NCI-H446 treated with DMSO at 0.1 percent for 48 hours (cell line): ENCODE results near the gene CERK.

ENCODE experiments used
- DNase-seq: peaks from one replicate; lab custom pipeline; 2025; lab: John Stamatoyannopoulos, UW

The CERK gene

GRCh38 chr22:46677323-46678002 is 60.6 kb downstream of the CERK start:
- no peak for DNase-seq

GRCh38 chr22:46676881-46677280 is 61.2 kb downstream of the CERK start:
- no peak for DNase-seq

- DNase-seq, result no peak
These were observed 61.6 kb downstream of the CERK start for GRCh38 chr22:46676479-46676878.

GRCh38 chr22:46675938-46676337 is 62.1 kb downstream of the CERK start:
- no peak for DNase-seq

- no peak for DNase-seq
These were observed 62.6 kb downstream of the CERK start for GRCh38 chr22:46675479-46675878.

- DNase-seq, result no peak
These were observed 63.1 kb downstream of the CERK start for GRCh38 chr22:46674906-46675305.

- no peak for DNase-seq
These were observed 63.7 kb downstream of the CERK start for GRCh38 chr22:46674367-46674781.

GRCh38 chr22:46673662-46674236 is 64.3 kb downstream of the CERK start:
- DNase-seq, result no peak

GRCh38 chr22:46673205-46673604 is 64.8 kb downstream of the CERK start:
- no peak for DNase-seq

GRCh38 chr22:46672731-46673130 is 65.3 kb downstream of the CERK start:
- DNase-seq, result no peak

GRCh38 chr22:46671824-46672432 is 66.1 kb downstream of the CERK start:
- no peak for DNase-seq

- DNase-seq, result no peak
These were observed 68.9 kb downstream of the CERK start for GRCh38 chr22:46669201-46669600.

GRCh38 chr22:46668116-46668515 is 69.9 kb downstream of the CERK start:
- DNase-seq, result no peak

- DNase-seq, result no peak
These were observed 70.8 kb downstream of the CERK start for GRCh38 chr22:46667245-46667623.

- no peak for DNase-seq
These were observed 71.3 kb downstream of the CERK start for GRCh38 chr22:46666577-46667244.

GRCh38 chr22:46665751-46666280 is 72.2 kb downstream of the CERK start:
- DNase-seq, result no peak

- DNase-seq, result no peak
These were observed 72.8 kb downstream of the CERK start for GRCh38 chr22:46665151-46665695.

GRCh38 chr22:46664301-46664855 is 73.7 kb downstream of the CERK start:
- no peak for DNase-seq

- DNase-seq, result no peak
These were observed 74.5 kb downstream of the CERK start for GRCh38 chr22:46663436-46664100.

- no peak for DNase-seq
These were observed 75.1 kb downstream of the CERK start for GRCh38 chr22:46663001-46663400.

GRCh38 chr22:46662226-46662625 is 75.8 kb downstream of the CERK start:
- no peak for DNase-seq
